PFSK-1 (cell line): ENCODE measurements around the gene PHF20.

Experiments used
- POLR2AphosphoS5 ChIP-seq: IDR thresholded peaks from 2 replicates; pipeline ENCODE4 v1.6.1; 2012; ENCODE audit warnings: low read depth, mild to moderate bottlenecking, control low read depth, low read length, moderate library complexity
- REST ChIP-seq, 2 experiments: IDR thresholded peaks; 2 replicates each; pipeline versions ENCODE4 v1.6.1 to v1.8.0; 2011 to 2012; ENCODE audit warnings: low read depth in 2 of 2, low read length in 2 of 2, control low read depth in 1 of 2, inconsistent platforms in 1 of 2, mild to moderate bottlenecking in 1 of 2, moderate library complexity in 1 of 2; ENCODE audit not compliant: insufficient read depth in 1 of 2
- SIN3A ChIP-seq: IDR thresholded peaks from 2 replicates; pipeline ENCODE4 v1.6.1; 2012; ENCODE audit warnings: mild to moderate bottlenecking, low read length, moderate library complexity, borderline replicate concordance; ENCODE audit not compliant: insufficient read depth
- TAF1 ChIP-seq: IDR thresholded peaks from 2 replicates; pipeline ENCODE4 v1.6.1; 2012; ENCODE audit warnings: low read length, control low read depth, borderline replicate concordance; ENCODE audit not compliant: insufficient read depth

- TF ChIP-seq SIN3A (no peak), POLR2AphosphoS5 (no peak), TAF1 (no peak), REST (IDR thresholded peaks at IDR 0.05; ENCODE audit: insufficient read depth in 1 of 2, low read depth in 2 of 2, low read length in 2 of 2) (no peak)
These were observed 135.3 kb downstream of the PHF20 start for GRCh38 chr20:35907017-35907701.
